HG03432 (cell line): ENCODE results near the gene PLA2R1.

Experiments used
- ATAC-seq: cut with Tn5 transposase; IDR thresholded peaks from one replicate; pipeline ENCODE4 v1.9.1; 2021; ENCODE audit warnings: mild to moderate bottlenecking, moderate library complexity; ENCODE audit not compliant: unreplicated experiment

The PLA2R1 gene

DNA sequence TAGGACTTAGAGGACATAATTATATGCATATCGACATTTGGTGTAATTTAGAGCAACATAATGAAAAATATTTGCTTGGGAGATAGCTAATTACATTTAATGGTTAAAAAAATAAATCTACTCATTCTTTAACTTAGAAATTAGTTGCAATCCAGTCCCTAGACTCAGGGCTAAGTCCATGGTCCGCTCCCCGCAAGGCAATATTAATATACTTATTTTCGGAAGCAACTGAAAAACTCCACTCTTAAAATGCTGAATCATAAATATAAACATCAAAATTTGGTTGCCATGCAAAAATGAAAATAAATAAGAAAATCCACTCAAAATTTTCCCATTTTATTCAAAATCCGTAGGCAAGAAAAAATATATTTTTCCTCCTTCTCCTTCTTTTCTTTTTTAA, 164.7 kb downstream of the PLA2R1 start:
- no peak for ATAC-seq

- ATAC-seq, result no peak
Observed at GRCh38 chr2:159897081-159897480, 165.3 kb downstream of the PLA2R1 start.

GRCh38 chr2:159895258-159896065, 167.0 kb downstream of the PLA2R1 start:
- peak; percentile 75 for ATAC-seq

DNA sequence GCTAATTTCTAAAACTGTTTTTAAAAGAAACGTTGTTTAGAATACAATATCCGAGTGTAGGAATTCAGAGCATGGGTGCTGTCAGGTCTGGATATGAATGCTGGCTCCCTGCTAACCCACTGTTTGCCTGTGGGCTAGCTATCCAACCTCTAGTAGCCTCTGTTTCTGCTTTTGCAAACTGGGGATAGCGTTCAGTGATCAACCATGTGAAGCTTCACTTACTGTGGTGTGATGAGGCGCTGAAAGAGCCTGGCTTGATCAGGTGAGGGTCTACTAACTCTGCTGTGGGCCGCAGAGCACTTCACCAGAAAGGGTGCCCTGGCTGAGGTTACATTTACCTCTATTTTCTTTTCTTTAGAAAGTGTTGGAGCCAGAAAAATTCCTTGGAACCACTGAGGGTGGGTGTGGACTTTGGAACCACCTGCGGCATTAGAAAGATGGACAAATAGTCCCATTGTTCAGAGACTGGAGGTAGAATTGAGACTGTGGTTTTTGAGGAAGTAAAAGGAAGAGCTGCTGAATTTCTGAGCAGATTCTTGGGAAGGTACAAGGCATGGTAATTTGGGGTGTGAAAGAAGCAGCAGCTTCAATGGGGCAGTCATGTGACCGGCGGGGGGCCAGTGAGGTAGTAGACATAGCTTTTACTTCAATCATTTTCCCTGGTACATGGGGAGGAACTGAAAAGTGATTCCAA, 168.1 kb downstream of the PLA2R1 start:
- ATAC-seq, result no peak

DNA sequence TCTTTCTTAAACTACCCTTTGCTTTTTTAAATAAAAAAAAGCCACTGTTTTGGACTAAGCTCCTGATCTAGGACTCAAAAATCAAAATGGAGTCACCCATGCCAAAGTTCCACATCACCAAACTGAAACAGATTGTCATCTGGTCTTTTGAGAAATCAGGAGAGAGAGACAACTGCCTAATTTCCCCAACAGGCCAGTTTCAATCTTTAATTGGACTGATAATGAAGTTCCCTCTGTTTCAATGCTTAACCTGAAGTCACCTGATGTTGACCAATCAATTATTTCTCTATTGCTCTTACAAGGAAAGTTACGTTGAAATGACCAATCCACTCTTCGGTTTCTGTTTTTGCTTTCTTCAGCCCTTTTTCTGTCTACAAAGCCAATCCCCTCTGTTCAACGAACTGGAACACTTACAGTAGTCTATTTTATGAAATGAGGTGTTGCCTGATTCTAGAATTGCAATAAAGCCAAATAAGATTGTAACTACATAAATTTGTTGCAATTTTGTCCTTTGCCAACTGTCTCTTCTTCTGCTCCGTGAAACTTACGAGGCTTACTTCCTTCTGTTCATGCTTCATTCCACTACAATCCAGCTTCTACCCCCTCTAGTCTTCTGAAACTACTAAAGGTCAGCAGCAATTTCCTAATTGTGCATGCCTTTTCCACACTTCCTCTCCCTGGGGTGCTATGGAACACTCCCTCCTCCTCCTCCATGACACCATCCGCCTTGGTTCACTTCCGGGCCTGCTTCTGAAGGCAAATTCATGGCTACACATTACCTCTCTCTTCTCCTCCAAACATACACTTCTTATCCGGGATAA, 169.2 kb downstream of the PLA2R1 start:
- no peak for ATAC-seq

DNA sequence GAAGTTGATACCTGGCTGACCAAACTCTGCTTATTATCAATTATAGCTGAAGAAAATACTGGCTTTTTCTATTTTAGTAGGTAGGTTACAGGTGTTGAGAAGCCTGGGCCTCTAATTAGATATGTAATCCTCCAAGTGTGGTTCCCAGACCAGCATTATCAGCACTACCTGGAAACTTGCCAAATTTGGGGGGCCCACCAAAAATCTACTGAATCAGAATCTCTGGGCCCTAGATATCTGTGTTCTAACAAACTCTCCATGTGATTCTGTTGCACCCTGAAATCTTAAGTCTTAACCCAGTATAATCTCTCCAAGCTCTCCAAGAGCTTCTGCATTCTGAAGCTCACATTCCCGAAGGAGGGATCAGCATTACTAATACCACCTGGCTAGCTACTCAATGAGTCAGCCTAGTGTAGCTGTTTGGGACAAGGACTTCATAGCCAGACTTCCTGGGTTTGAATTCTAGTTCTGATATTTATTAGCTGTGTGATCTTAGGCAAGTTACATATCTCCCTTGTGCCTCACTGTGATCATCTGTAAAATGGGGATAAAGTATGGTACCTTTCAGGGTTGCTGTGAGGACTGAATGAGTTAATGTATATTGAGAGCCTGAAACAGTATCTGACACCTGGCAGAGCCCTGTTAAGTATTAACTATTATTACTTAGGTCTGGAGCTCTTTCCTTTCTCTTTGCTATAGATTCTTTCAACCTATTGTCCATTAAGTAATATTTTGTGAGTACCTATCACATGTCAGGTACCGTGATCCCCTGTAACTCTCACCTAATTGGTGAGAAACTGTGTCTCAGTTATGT, 170.3 kb downstream of the PLA2R1 start:
- ATAC-seq, result no peak

- no peak for ATAC-seq
Observed at GRCh38 chr2:159891267-159891588, 171.2 kb downstream of the PLA2R1 start.

DNA sequence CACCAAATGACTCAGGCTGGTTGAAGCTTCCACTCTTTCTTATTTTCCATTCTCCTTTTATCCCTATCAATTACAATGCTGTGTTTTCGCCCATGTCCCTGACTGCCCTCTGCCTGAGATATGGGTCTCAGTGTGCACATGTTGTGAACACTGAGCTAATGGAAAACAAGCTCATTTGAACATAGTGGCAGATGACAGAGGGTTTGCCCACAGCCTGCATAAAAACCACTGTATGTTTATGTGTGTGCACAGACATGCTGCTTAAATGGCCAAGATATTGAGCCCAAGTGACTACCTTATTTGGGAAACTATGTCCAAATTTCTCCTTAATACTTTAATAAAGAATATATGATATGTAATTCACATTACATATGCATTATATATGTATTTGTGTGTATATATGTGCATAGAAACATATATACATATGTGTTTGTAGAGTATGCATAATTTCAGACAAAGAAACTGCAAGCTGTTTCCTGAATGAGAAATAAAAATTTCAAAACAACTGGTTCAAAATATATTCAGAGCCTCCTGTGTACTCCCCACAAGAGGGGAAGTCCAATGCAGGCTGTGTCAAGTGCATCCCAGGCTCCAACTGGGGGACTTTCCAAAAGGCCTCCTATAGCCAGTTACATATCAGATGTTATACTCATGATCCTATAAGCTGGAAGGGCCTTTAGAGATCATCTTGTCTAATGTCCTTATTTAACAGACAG, 171.7 kb downstream of the PLA2R1 start:
- peak; percentile 46 for ATAC-seq

DNA sequence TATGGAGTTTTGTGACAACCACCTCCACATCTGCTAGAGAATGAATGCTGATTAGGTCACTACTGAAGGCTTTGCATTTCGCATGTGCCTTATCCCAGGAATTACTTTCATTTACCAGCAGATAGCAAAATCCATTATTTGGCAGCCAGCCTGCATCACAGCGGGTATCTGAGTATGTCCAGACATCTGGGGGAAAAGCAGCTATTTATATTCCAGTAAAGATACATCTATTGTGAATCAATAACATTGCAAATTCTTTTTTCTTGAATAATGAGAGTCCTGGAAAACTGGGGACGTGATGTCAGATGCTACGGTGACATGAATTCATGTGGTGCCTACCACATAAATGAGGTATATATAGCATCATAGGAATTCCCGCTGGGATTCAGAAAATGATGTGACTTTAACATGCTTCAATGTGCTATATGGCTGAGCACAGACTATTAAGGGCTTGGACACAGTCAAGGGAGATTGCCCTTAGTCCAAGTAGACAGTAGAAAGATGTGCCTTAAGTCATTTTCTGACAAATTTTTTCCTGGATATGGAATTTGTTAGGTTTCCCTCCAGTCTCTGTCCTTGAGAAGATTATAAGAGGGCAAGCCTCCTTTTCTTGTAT, 180.2 kb downstream of the PLA2R1 start:
- ATAC-seq, result no peak
